Measurements from ENCODE around the gene FLVCR1.

The FLVCR1 gene

GRCh38 chr1:212857992-212858460 lies at the start of gene FLVCR1:
Gene FLVCR1, plus strand, starts transcription at chr1:212858275. Its CDS starts 178 bp downstream, at chr1:212858453.
- no peaks in the 10 kb centered on the region for H3K9me3 ChIP-seq
- no peaks in the 10 kb centered on the region for H3K36me3 ChIP-seq
- H3K4me1 ChIP-seq (ENCODE audit: control insufficient read depth in 1 of 2, insufficient read depth in 1 of 2, low read depth in 1 of 2, low read length in 1 of 2), result peaks cover 53 to 65% of the 10 kb centered on the region in 2 experiments
- peak within 1 kb of the TSS; percentile 89 for H3K27ac ChIP-seq
- H3K27me3 ChIP-seq, result no peaks in the 10 kb centered on the region
- TF ChIP-seq CTCF (IDR thresholded peaks at IDR 0.05), result peak; percentile 22
- peak within 1 kb of the TSS; percentile 90 to 93 for H3K4me3 ChIP-seq (ENCODE audit: low read depth in 1 of 2, low read length in 1 of 2)

GRCh38 chr1:212814537-212815334 lies 43.3 kb upstream of the FLVCR1 start:
- no peaks in the 10 kb centered on the region for H3K27me3 ChIP-seq
- H3K36me3 ChIP-seq, result no peaks in the 10 kb centered on the region
- H3K27ac ChIP-seq, result peak overlapping the region; percentile 52
- H3K4me1 ChIP-seq (ENCODE audit: control insufficient read depth in 1 of 2, insufficient read depth in 1 of 2, low read depth in 1 of 2, low read length in 1 of 2), result peaks cover 38 to 40% of the 10 kb centered on the region in 2 experiments
- no peak for TF ChIP-seq CTCF (IDR thresholded peaks at IDR 0.05)
- H3K4me3 ChIP-seq (ENCODE audit: low read depth in 1 of 2, low read length in 1 of 2), result no peak overlapping the region
- H3K9me3 ChIP-seq, result no peaks in the 10 kb centered on the region

GRCh38 chr1:212816567-212817278 lies 41.4 kb upstream of the FLVCR1 start:
- H3K4me3 ChIP-seq (ENCODE audit: low read depth in 1 of 2, low read length in 1 of 2), result no peak overlapping the region
- no peaks in the 10 kb centered on the region for H3K36me3 ChIP-seq
- H3K4me1 ChIP-seq (ENCODE audit: control insufficient read depth in 1 of 2, insufficient read depth in 1 of 2, low read depth in 1 of 2, low read length in 1 of 2), result peaks cover 55 to 58% of the 10 kb centered on the region in 2 experiments
- H3K27ac ChIP-seq, result no peak overlapping the region
- H3K9me3 ChIP-seq, result no peaks in the 10 kb centered on the region
- no peaks in the 10 kb centered on the region for H3K27me3 ChIP-seq
- no peak for TF ChIP-seq CTCF (IDR thresholded peaks at IDR 0.05)

- Histone ChIP-seq H3K9me3 (no peaks in the 10 kb centered on the region), H3K27me3 (no peaks in the 10 kb centered on the region), H3K27ac (peak overlapping the region; percentile 73), H3K36me3 (no peaks in the 10 kb centered on the region), H3K4me1 (ENCODE audit: control insufficient read depth in 1 of 2, insufficient read depth in 1 of 2, low read depth in 1 of 2, low read length in 1 of 2) (peaks cover 36 to 39% of the 10 kb centered on the region in 2 experiments), H3K4me3 (ENCODE audit: low read depth in 1 of 2, low read length in 1 of 2) (peak overlapping the region; percentile 0 to 35)
- no peak for TF ChIP-seq CTCF (IDR thresholded peaks at IDR 0.05)
Observed at GRCh38 chr1:212819726-212820125, 38.3 kb upstream of the FLVCR1 start.

GRCh38 chr1:212820969-212821368 lies 37.1 kb upstream of the FLVCR1 start:
- peaks cover 30 to 33% of the 10 kb centered on the region in 2 experiments for H3K4me1 ChIP-seq (ENCODE audit: control insufficient read depth in 1 of 2, insufficient read depth in 1 of 2, low read depth in 1 of 2, low read length in 1 of 2)
- TF ChIP-seq CTCF (IDR thresholded peaks at IDR 0.05), result no peak

More at GRCh38 chr1:212820969-212821368, 37.1 kb upstream of the FLVCR1 start:
- Histone ChIP-seq H3K9me3 (peaks cover 4% of the 10 kb centered on the region), H3K36me3 (no peaks in the 10 kb centered on the region), H3K27me3 (no peaks in the 10 kb centered on the region), H3K4me3 (ENCODE audit: low read depth in 1 of 2, low read length in 1 of 2) (no peak overlapping the region), H3K27ac (peak overlapping the region; percentile 73)
